SK-N-SH (cell line): ENCODE data around the gene UBAC2.

Experiments used
- EP300 ChIP-seq, 2 experiments: IDR thresholded peaks; 2 replicates each; pipeline versions ENCODE4 v1.4.0 to v1.6.1; 2012; ENCODE audit warnings: borderline replicate concordance in 1 of 2, low read depth in 1 of 2, low read length in 1 of 2
- EZH2phosphoT487 ChIP-seq: fragments of 200-600 bp; sonication (generic); IDR thresholded peaks from 2 replicates; pipeline ENCODE4 v1.6.1; 2017; ENCODE audit warnings: low read depth, mixed run types, mild to moderate bottlenecking, antibody characterized with exemption, moderate library complexity, borderline replicate concordance
- FOSL2 ChIP-seq: IDR thresholded peaks from 2 replicates; pipeline ENCODE4 v1.4.0; 2012; ENCODE audit warnings: low read depth, mild to moderate bottlenecking, moderate library complexity, borderline replicate concordance
- MXI1 ChIP-seq: IDR thresholded peaks from 2 replicates; pipeline ENCODE4 v1.6.1; 2012; ENCODE audit warnings: mild to moderate bottlenecking, low read depth, low read length, improper control_type of control experiment
- NFIC ChIP-seq: IDR thresholded peaks from 2 replicates; pipeline ENCODE4 v1.4.0; 2012; ENCODE audit warnings: borderline replicate concordance
- POLR2AphosphoS5 ChIP-seq: IDR thresholded peaks from 2 replicates; pipeline ENCODE4 v1.6.1; 2012; ENCODE audit warnings: low read depth, low read length
- RAD21 ChIP-seq: IDR thresholded peaks from 2 replicates; pipeline ENCODE4 v1.6.1; 2012; ENCODE audit warnings: mild to moderate bottlenecking, low read length
- RFX5 ChIP-seq: IDR thresholded peaks from 2 replicates; pipeline ENCODE4 v1.6.1; 2012; ENCODE audit warnings: mild to moderate bottlenecking, improper control_type of control experiment, low read length
- SMC3 ChIP-seq: IDR thresholded peaks from 2 replicates; pipeline ENCODE4 v1.6.1; 2012; ENCODE audit warnings: low read depth, low read length, improper control_type of control experiment
- TAF1 ChIP-seq: IDR thresholded peaks from 2 replicates; pipeline ENCODE4 v1.6.1; 2012; ENCODE audit warnings: low read depth, mild to moderate bottlenecking, low read length, moderate library complexity, borderline replicate concordance
- TF ChIP-seq, protein P1 (sequence below): fragments of 200-600 bp; sonication (generic); IDR thresholded peaks from 2 replicates; pipeline ENCODE4 v1.6.1; 2017; ENCODE audit warnings: antibody characterized with exemption, mild to moderate bottlenecking, moderate library complexity
- TF ChIP-seq, protein P2 (sequence below): IDR thresholded peaks from 2 replicates; pipeline ENCODE4 v1.6.1; 2012; ENCODE audit warnings: mild to moderate bottlenecking, low read depth, low read length, moderate library complexity
- TF ChIP-seq, protein P3 (sequence below): IDR thresholded peaks from 2 replicates; pipeline ENCODE4; 2012

GRCh38 chr13:99298056-99298455 is 97.4 kb downstream of the UBAC2 start:
- TF ChIP-seq RAD21: no peak
- TF ChIP-seq TAF1: no peak
- TF ChIP-seq, protein P1, sequence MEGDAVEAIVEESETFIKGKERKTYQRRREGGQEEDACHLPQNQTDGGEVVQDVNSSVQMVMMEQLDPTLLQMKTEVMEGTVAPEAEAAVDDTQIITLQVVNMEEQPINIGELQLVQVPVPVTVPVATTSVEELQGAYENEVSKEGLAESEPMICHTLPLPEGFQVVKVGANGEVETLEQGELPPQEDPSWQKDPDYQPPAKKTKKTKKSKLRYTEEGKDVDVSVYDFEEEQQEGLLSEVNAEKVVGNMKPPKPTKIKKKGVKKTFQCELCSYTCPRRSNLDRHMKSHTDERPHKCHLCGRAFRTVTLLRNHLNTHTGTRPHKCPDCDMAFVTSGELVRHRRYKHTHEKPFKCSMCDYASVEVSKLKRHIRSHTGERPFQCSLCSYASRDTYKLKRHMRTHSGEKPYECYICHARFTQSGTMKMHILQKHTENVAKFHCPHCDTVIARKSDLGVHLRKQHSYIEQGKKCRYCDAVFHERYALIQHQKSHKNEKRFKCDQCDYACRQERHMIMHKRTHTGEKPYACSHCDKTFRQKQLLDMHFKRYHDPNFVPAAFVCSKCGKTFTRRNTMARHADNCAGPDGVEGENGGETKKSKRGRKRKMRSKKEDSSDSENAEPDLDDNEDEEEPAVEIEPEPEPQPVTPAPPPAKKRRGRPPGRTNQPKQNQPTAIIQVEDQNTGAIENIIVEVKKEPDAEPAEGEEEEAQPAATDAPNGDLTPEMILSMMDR: no peak
- TF ChIP-seq NFIC: no peak
- no peak for TF ChIP-seq FOSL2
- TF ChIP-seq, protein P2, sequence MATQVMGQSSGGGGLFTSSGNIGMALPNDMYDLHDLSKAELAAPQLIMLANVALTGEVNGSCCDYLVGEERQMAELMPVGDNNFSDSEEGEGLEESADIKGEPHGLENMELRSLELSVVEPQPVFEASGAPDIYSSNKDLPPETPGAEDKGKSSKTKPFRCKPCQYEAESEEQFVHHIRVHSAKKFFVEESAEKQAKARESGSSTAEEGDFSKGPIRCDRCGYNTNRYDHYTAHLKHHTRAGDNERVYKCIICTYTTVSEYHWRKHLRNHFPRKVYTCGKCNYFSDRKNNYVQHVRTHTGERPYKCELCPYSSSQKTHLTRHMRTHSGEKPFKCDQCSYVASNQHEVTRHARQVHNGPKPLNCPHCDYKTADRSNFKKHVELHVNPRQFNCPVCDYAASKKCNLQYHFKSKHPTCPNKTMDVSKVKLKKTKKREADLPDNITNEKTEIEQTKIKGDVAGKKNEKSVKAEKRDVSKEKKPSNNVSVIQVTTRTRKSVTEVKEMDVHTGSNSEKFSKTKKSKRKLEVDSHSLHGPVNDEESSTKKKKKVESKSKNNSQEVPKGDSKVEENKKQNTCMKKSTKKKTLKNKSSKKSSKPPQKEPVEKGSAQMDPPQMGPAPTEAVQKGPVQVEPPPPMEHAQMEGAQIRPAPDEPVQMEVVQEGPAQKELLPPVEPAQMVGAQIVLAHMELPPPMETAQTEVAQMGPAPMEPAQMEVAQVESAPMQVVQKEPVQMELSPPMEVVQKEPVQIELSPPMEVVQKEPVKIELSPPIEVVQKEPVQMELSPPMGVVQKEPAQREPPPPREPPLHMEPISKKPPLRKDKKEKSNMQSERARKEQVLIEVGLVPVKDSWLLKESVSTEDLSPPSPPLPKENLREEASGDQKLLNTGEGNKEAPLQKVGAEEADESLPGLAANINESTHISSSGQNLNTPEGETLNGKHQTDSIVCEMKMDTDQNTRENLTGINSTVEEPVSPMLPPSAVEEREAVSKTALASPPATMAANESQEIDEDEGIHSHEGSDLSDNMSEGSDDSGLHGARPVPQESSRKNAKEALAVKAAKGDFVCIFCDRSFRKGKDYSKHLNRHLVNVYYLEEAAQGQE: no peak
- TF ChIP-seq EP300 (IDR thresholded peaks at IDR 0.05; ENCODE audit: borderline replicate concordance in 1 of 2, low read depth in 1 of 2, low read length in 1 of 2): no peak
- TF ChIP-seq POLR2AphosphoS5: no peak
- TF ChIP-seq, protein P3, sequence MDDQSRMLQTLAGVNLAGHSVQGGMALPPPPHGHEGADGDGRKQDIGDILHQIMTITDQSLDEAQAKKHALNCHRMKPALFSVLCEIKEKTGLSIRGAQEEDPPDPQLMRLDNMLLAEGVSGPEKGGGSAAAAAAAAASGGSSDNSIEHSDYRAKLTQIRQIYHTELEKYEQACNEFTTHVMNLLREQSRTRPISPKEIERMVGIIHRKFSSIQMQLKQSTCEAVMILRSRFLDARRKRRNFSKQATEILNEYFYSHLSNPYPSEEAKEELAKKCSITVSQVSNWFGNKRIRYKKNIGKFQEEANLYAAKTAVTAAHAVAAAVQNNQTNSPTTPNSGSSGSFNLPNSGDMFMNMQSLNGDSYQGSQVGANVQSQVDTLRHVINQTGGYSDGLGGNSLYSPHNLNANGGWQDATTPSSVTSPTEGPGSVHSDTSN: no peak
- TF ChIP-seq EZH2phosphoT487: no peak
- TF ChIP-seq RFX5: no peak
- TF ChIP-seq SMC3: no peak
- no peak for TF ChIP-seq MXI1
